PC-3 (cell line): Measurements from ENCODE around the gene PSG4.
"Not testable (repeated sequence)": the region's sequence is repeated elsewhere in the genome, so short reads cannot be mapped to it uniquely, and the experiment has no call there.

ENCODE experiments used
- CTCF ChIP-seq: fragments of 300-600 bp; sonication (generic); conservative IDR thresholded peaks from 2 replicates; pipeline ENCODE4 v1.5.1; 2017; ENCODE audit warnings: antibody characterized with exemption, low read depth, mild to moderate bottlenecking, low read length
- EZH2 ChIP-seq: fragments of 300-600 bp; sonication (generic); IDR thresholded peaks from one replicate; pipeline ENCODE4 v1.6.1; 2017; ENCODE audit warnings: antibody characterized with exemption, mild to moderate bottlenecking, low read length; ENCODE audit not compliant: unreplicated experiment
- EZH2phosphoT487 ChIP-seq: fragments of 300-600 bp; sonication (generic); IDR thresholded peaks from 2 replicates; pipeline ENCODE4 v1.6.1; 2018; ENCODE audit warnings: mild to moderate bottlenecking, antibody characterized with exemption, low read length, borderline replicate concordance

DNA sequence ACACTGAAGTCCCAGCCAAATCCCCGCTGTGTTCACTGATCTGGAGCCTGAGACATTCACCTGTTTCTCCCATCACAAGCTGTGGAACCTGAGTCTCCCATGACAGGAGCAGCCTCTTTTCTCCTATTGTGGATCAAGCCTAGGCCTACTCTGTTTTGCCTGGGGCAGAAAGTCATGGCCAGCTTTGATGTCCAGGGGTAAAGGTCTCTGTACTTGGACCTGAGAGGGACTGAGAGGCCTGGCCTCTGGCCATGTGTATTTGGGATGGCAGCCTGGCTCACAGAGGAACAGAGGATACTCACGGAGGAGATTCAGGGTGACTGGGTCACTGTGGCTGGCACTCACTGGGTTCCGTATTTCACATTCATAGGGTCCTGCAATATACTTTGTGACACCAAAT is 26.9 kb downstream of the PSG4 start:
- not testable (repeated sequence) for TF ChIP-seq EZH2, CTCF, EZH2phosphoT487
